ENCODE measurements around the gene SORBS1. TPM values are rescaled to one million over a fixed set of nuclear protein-coding genes. Genes with fewer than 3 reads are reported as not detected.
A peak's percentile ranks its signal among the peaks of the same experiment; 100 is the strongest.

SORBS1 gene
- total RNA-seq, 4 donors from 2014 or later: 21.5 to 65.8 (median 30.1) TPM

GRCh38 chr10:95305606-95306317, 255.4 kb downstream of the SORBS1 start:
- H3K9me3 ChIP-seq: no peaks in the 10 kb centered on the region
- peaks cover 38 to 39% of the 10 kb centered on the region in 2 donors for H3K4me1 ChIP-seq
- peak; percentile 85 to 88 for DNase-seq
- 24 to 35% methylated on average over 10 of the region's 10 CpGs for WGBS, 2 donors
- TF ChIP-seq POLR2A (IDR thresholded peaks at IDR 0.05) (no peak), CTCF (IDR thresholded peaks at IDR 0.05) (no peak)
- H3K4me3 ChIP-seq (replicated peaks in 1 of 3): no peak overlapping the region
- no peaks in the 10 kb centered on the region for H3K27me3 ChIP-seq
- peak overlapping the region; percentile 75 to 82 (median 79) for H3K27ac ChIP-seq
- no peaks in the 10 kb centered on the region for H3K36me3 ChIP-seq
- intact Hi-C loops (cut with DNase I): no loop called here

- TF ChIP-seq CTCF (IDR thresholded peaks at IDR 0.05) (no peak), POLR2A (IDR thresholded peaks at IDR 0.05) (no peak)
These were observed 256.2 kb downstream of the SORBS1 start for GRCh38 chr10:95304976-95305375.

GRCh38 chr10:95304463-95304862, 256.7 kb downstream of the SORBS1 start:
- H3K27me3 ChIP-seq: no peaks in the 10 kb centered on the region
- intact Hi-C loops (cut with DNase I): no loop called here
- H3K4me3 ChIP-seq (replicated peaks in 1 of 3): no peak overlapping the region
- H3K27ac ChIP-seq: peak overlapping the region in 1 of 3 donors; percentile 24
- peaks cover 38 to 39% of the 10 kb centered on the region in 2 donors for H3K4me1 ChIP-seq
- 89 to 92% methylated on average over 4 of the region's 4 CpGs for WGBS, 2 donors
- DNase-seq: no peak
- no peaks in the 10 kb centered on the region for H3K9me3 ChIP-seq
- H3K36me3 ChIP-seq: no peaks in the 10 kb centered on the region
- TF ChIP-seq CTCF (IDR thresholded peaks at IDR 0.05): no peak
- TF ChIP-seq POLR2A (IDR thresholded peaks at IDR 0.05): no peak

More at GRCh38 chr10:95304976-95305375, 256.2 kb downstream of the SORBS1 start:
- DNase-seq: no peak
- Histone ChIP-seq H3K27me3 (no peaks in the 10 kb centered on the region), H3K9me3 (no peaks in the 10 kb centered on the region), H3K36me3 (no peaks in the 10 kb centered on the region), H3K4me1 (peaks cover 38 to 39% of the 10 kb centered on the region in 2 donors), H3K27ac (peak overlapping the region; percentile 75 to 82 (median 79)), H3K4me3 (replicated peaks in 1 of 3) (no peak overlapping the region)
- intact Hi-C loops (cut with DNase I): no loop called here
- 87 to 94% methylated on average over 2 of the region's 2 CpGs for WGBS, 2 donors

GRCh38 chr10:95303950-95304349, 257.2 kb downstream of the SORBS1 start:
- Histone ChIP-seq H3K9me3 (no peaks in the 10 kb centered on the region), H3K36me3 (no peaks in the 10 kb centered on the region), H3K27ac (no peak overlapping the region), H3K27me3 (no peaks in the 10 kb centered on the region), H3K4me1 (peaks cover 34% of the 10 kb centered on the region in 2 donors), H3K4me3 (replicated peaks in 1 of 3) (no peak overlapping the region)
- DNase-seq: no peak
- no peak for TF ChIP-seq POLR2A (IDR thresholded peaks at IDR 0.05)
- TF ChIP-seq CTCF (IDR thresholded peaks at IDR 0.05): no peak
- 94 to 97% methylated on average over 1 of the region's 1 CpG for WGBS, 2 donors
- intact Hi-C loops (cut with DNase I): no loop called here

GRCh38 chr10:95303535-95303934, 257.6 kb downstream of the SORBS1 start:
- Histone ChIP-seq H3K27me3 (no peaks in the 10 kb centered on the region), H3K9me3 (no peaks in the 10 kb centered on the region), H3K27ac (no peak overlapping the region), H3K4me1 (peaks cover 29% of the 10 kb centered on the region in 2 donors), H3K36me3 (no peaks in the 10 kb centered on the region), H3K4me3 (replicated peaks in 1 of 3) (no peak overlapping the region)
- TF ChIP-seq CTCF (IDR thresholded peaks at IDR 0.05) (no peak), POLR2A (IDR thresholded peaks at IDR 0.05) (no peak)
- intact Hi-C loops (cut with DNase I): no loop called here
- no peak for DNase-seq
- 89% methylated on average over 8 of the region's 8 CpGs for WGBS, 2 donors
